Bronchial epithelial cell (primary cell): ENCODE measurements around the gene FBXO9. TPM values are rescaled to one million over a fixed set of nuclear protein-coding genes. Genes with fewer than 3 reads are reported as not detected.
"Not testable (repeated sequence)": the region's sequence is repeated elsewhere in the genome, so short reads cannot be mapped to it uniquely, and the experiment has no call there.

Experiments
- DNase-seq: peaks from one replicate; pipeline ENCODE4 v3.0.0-alpha.2; 2010; ENCODE audit warnings: low read depth
- FAIRE-seq: peaks from 2 replicates; lab custom pipeline; 2011; peaks lifted over from hg19 to GRCh38; lab: Jason Lieb, UNC
- H3K27me3 ChIP-seq: 2 replicates; pipeline ENCODE4 v1.5.1; 2011; ENCODE audit warnings: low read length; ENCODE audit not compliant: control insufficient read depth, insufficient read depth
- H3K36me3 ChIP-seq: 2 replicates; pipeline ENCODE4 v1.5.1; 2011; ENCODE audit warnings: low read length; ENCODE audit not compliant: control insufficient read depth, insufficient read depth
- H3K4me3 ChIP-seq: 2 replicates; pipeline ENCODE4 v1.5.1; 2011; ENCODE audit warnings: mild to moderate bottlenecking, low read depth, low read length, control low read depth
- total RNA-seq: library from RNA; depleted of rRNA; stranded (reverse); fragments of >200 nt; gene quantifications from 2 replicates; pipeline ENCODE4 v1.2.1, GENCODE V29; 2014
- TF ChIP-seq, protein P1 (sequence below): IDR thresholded peaks from 2 replicates; pipeline ENCODE4 v1.5.1; 2011; ENCODE audit warnings: mild to moderate bottlenecking, moderate library complexity, low read length, control low read depth, inconsistent platforms; ENCODE audit not compliant: insufficient read depth, severe bottlenecking

FBXO9 gene
- total RNA-seq, 1 donor from 2014 or later = 29.0 TPM

- H3K4me3 ChIP-seq = no peak overlapping the region
- no peaks in the 10 kb centered on the region for H3K36me3 ChIP-seq
- FAIRE-seq = no peak
- DNase-seq = no peak
- H3K27me3 ChIP-seq = no peaks in the 10 kb centered on the region
- TF ChIP-seq, protein P1, sequence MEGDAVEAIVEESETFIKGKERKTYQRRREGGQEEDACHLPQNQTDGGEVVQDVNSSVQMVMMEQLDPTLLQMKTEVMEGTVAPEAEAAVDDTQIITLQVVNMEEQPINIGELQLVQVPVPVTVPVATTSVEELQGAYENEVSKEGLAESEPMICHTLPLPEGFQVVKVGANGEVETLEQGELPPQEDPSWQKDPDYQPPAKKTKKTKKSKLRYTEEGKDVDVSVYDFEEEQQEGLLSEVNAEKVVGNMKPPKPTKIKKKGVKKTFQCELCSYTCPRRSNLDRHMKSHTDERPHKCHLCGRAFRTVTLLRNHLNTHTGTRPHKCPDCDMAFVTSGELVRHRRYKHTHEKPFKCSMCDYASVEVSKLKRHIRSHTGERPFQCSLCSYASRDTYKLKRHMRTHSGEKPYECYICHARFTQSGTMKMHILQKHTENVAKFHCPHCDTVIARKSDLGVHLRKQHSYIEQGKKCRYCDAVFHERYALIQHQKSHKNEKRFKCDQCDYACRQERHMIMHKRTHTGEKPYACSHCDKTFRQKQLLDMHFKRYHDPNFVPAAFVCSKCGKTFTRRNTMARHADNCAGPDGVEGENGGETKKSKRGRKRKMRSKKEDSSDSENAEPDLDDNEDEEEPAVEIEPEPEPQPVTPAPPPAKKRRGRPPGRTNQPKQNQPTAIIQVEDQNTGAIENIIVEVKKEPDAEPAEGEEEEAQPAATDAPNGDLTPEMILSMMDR = no peak
Measured at GRCh38 chr6:53058388-53059195, 6.6 kb upstream of the FBXO9 start.

- Histone ChIP-seq H3K4me3 (peak overlapping the region; percentile 83), H3K27me3 (no peaks in the 10 kb centered on the region), H3K36me3 (no peaks in the 10 kb centered on the region)
- TF ChIP-seq, protein P1 = no peak
- DNase-seq (no peak), FAIRE-seq (no peak)
Measured at GRCh38 chr6:53059648-53060589, 5.3 kb upstream of the FBXO9 start.

GRCh38 chr6:53062169-53062539 lies 3.0 kb upstream of the FBXO9 start:
- TF ChIP-seq, protein P1 = no peak
- H3K27me3 ChIP-seq = no peaks in the 10 kb centered on the region
- DNase-seq = no peak
- no peak for FAIRE-seq
- H3K4me3 ChIP-seq = peak overlapping the region; percentile 83
- no peaks in the 10 kb centered on the region for H3K36me3 ChIP-seq

DNA sequence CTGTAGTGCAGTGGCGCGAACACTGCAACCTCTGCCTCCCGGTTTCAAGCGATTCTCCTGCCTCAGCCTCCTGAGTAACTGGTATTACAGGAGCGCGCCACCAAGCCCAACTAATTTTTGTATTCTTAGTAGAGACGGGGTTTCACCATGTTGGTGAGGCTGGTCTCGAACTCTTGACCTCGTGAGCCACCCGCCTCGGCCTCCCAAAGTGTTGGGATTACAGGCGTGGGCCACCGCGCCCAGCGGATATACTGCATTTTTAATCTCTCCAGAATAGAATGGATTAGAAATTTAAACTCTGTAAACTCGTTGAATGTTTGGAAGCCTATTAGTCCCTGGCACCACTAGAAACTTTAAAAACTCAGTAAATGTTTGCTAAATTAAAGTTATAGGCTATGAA lies 949 bp upstream of the FBXO9 start:
- H3K4me3 ChIP-seq, H3K27me3 ChIP-seq, DNase-seq, H3K36me3 ChIP-seq, FAIRE-seq: not testable (repeated sequence)

GRCh38 chr6:53064726-53065265 lies 408 bp upstream of the FBXO9 start:
- Histone ChIP-seq H3K27me3 (no peaks in the 10 kb centered on the region), H3K4me3 (peak overlapping the region; percentile 97), H3K36me3 (no peaks in the 10 kb centered on the region)
- FAIRE-seq = peak; percentile 43
- DNase-seq = peak; percentile 98
- TF ChIP-seq, protein P1 = no peak

DNA sequence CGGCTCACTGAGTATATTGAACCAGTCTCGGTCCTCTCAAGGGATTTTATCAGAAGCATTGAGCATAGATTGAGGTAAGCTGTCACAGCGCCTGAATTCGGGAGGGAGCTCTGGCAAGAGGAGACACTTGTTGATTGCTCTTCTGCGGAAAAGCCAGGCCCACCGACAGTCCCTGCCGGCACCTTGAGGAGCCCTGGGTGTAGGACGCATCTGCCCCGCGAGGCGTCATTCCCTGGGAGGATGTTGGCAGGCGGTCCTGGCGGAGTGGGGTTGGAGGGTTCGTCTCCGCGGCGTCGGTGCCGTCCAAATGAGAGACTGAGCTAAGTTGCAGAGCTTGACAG lies 843 bp downstream of the FBXO9 start:
- H3K36me3 ChIP-seq = no peaks in the 10 kb centered on the region
- FAIRE-seq (no peak), DNase-seq (no peak)
- H3K4me3 ChIP-seq = peak overlapping the region; percentile 97
- H3K27me3 ChIP-seq = no peaks in the 10 kb centered on the region
- TF ChIP-seq, protein P1 = no peak
